NCI-H128 (cell line): ENCODE measurements around the gene LRRC38.

Experiments
- DNase-seq: peaks from one replicate; lab custom pipeline; 2025; ENCODE audit not compliant: unreplicated experiment; lab: John Stamatoyannopoulos, UW

The LRRC38 gene

DNA sequence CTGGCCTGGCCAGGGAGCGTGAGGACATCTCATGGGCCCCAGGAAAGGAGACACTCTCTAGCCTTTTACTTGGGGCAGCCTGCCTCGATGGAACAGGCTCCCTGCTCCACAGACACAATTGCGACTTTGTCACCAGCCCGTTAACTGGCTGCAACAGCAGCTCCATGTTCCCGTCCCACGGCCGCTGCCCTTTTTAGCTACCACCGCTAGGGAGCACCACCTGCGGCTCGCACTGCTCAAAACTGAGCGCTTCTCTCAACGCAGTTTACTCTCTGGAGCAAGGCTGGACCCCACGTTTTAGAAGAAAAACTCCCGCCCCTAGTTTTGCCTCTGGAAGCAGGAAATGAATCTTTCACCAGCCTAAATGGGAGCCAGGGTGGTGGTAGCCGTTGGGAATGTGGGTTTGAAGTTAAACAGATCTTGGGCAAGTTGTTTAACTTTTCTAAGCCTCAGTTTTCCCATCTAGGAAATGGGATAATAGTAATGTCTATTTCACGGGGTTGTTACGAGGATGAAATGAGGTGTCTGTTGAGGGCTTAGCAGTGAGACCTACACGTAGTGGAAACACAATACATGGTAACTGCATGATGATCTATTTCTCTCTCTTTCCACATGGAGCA, 3.5 kb upstream of the LRRC38 start:
- no peak for DNase-seq

- DNase-seq, result no peak
These were observed 2.8 kb upstream of the LRRC38 start for GRCh38 chr1:13516606-13517005.

DNA sequence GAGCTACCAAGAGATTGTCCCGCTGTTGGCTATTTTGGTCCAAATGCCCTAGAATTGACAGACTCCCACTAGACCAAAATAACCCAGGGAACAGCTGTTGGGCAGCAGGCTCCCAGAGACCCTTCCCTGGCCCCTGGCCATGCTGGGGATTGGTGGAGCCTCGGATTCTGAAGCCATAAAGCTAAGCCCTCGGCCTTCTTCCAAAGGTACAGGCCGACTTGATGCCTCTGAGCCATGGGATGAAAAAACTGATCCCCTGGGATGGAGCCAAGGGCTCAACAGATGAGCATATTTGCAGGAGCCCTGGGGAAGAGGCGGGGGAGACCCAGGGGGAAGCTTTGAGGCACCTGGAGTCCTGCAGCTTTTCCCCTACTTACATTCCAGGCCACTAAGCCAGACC, 1.0 kb upstream of the LRRC38 start:
- no peak for DNase-seq

- DNase-seq, result no peak
These were observed 524 bp downstream of the LRRC38 start for GRCh38 chr1:13513063-13513894.

DNA sequence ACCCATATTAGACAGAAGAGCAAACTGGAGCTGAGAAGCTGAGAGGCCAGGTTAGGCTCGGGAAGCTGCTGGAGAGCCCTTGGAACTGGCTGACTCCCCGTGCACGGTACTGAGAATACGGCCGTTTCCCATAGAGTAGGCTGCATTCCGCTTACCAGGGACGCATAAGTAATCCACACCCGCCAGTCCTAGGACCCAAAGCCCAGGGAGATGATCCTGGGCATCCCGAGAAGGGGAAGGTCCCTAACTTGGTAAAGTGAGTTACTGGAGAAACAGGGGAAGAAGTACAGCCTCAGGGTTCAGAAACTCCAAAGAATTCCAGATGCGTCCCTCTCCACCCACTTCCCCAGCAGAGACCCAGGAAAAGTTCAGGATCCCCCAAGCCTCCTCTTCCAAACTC, 1.3 kb downstream of the LRRC38 start:
- no peak for DNase-seq

DNA sequence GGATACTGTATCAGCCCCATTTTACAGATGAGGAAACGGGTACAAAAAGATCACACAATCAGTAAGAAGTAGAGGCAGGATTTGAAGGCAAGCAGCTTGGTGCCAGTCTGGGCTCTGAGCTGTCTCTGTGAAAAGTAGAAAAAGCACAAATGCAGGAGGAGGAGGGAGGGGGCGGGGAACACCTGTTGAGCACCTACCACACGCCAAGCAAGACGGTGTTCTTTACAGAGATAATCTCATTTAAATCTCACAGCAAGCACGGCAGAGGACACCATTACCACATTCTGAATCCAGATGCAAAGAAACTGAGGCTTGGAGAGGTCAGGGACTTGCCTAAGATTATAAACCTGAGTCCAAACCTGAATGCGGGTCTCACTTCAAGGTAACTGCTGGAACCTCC, 3.3 kb downstream of the LRRC38 start:
- DNase-seq, result no peak

DNA sequence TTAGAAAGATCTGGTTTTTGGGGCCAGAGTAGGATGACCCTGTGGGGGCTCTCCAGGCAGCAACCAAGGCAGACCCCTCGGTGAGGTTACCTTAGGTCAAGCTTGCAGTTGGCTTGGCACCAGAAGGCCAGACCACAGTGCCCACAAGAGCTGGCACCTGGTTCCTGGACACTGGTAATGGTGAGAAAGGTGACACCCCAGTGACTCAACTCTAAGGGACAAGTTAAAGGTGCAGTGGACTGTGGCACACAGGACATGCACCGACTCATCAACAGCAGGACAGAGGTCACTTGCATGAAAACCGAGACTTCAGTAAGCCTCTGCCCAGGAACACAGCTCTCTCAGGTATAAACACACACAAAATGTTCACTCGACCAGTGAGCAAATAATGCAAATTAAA, 6.7 kb downstream of the LRRC38 start:
- DNase-seq, result no peak

- DNase-seq, result no peak
These were observed 8.8 kb downstream of the LRRC38 start for GRCh38 chr1:13505020-13505419.

DNA sequence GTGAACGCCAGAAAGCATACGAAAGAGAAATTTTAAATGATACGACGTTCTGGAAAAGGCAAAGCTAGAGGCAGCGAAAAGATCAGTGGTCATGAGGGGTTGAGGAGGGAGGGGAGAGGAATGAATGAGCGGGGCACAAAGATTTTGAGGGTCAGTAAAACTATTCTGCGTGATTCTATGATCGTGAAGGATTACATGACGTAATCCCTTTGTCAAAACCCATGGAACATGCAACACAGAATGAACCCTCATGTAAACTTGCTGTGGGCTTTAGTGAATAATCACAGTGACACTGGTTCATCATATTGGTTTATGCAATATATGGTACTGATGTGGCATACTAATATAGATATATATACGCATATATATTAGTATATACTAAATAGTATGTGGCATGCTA, 13.0 kb downstream of the LRRC38 start:
- no peak for DNase-seq

- DNase-seq, result no peak
These were observed 14.4 kb downstream of the LRRC38 start for GRCh38 chr1:13499422-13499821.

DNA sequence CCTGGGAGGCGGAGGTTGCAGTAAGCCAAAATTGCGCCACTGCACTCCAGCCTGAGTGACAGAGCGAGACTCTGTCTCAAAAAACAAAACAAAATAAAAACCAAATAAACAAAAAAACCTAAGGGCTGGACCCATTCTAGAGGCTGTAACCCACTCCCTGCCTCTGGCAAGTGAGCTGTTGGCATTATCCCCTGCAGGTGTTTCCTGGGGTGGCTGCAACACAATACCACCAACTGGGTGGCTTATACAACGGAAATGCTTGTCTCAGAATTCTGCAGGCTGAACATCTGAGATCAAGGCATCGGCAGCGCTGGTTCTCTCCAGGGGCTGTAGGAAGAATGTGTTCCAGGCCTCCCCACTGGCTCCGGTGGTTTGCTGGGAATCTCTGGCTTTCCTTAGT, 15.2 kb downstream of the LRRC38 start:
- DNase-seq, result no peak

- no peak for DNase-seq
These were observed 18.6 kb downstream of the LRRC38 start for GRCh38 chr1:13495186-13495585.

GRCh38 chr1:13494712-13495111, 19.1 kb downstream of the LRRC38 start:
- no peak for DNase-seq

GRCh38 chr1:13494025-13494424, 19.8 kb downstream of the LRRC38 start:
- DNase-seq, result no peak

GRCh38 chr1:13492711-13493110, 21.1 kb downstream of the LRRC38 start:
- no peak for DNase-seq

GRCh38 chr1:13487957-13488356, 25.8 kb downstream of the LRRC38 start:
- no peak for DNase-seq

DNA sequence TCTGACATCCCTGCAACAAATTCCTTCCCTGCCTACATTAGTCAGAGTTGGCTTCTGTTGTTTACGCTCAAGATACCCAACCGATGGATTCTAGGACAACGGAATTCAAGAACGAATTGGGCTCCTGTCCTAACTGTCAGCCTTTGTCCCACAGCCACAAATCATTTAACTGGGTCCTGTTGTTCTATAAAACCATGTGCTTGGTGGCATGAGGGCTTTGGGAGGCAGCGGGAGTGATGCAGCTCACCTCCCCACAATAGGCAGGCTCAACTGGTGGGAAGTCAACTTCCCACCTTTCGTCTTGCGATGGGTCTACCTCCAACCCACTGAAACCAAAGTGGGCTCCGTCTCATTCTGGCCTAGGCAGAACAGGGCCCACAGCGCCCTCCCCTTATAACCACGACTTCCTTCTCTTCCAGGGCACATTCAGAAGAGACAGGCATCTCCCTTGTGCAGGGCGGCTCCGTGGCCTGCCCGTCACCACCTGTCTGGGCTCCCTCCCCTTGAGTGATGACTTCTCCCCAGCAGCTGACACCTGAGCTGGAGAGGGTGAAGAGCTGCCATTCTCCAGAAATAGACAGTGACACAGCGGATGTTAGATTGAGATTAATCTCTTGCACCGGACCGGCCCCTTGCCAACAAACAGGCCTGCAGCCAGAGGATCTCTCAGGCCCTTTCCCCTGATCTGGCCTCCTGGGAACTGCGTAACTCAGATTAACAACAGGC, 26.5 kb downstream of the LRRC38 start:
- DNase-seq, result no peak

DNA sequence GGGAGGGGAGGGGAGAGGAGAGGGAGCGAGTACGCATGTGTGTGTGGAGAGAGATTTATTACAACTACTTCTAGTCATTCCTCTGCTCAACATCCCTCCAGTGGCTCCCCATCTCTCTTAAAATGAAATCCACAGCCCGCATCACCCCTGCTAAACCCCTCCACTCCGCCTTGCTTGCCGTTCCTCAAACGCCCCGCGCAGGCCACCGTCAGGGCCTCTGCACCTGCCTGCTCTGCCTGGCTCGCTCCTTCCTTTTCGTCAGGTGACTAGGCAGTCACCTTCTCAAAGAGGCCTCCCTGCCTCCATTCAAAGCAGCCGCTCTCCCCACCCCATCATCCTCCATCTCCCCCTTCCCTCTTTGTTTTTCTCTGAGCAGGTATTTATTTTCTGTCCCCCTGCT, 29.9 kb downstream of the LRRC38 start:
- DNase-seq, result no peak

DNA sequence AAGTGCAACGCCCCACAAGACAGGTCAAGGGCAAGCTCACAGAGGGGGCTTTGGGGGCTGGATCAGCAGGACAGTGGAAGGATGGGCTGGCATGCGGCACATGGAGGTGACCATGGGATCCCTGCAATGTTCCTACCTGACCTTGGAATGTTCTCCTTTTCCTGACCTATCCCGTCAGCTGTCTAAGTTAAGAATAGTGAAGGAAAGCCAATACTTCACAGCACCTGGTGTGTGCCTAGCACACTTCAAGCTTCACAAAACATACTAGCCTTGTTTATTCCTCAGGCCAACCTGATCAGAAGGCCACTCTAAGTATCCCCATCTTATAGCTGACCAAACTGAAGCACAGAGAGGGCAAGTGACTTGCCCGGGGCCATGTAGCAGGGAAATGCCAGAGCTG, 31.2 kb downstream of the LRRC38 start:
- no peak for DNase-seq

DNA sequence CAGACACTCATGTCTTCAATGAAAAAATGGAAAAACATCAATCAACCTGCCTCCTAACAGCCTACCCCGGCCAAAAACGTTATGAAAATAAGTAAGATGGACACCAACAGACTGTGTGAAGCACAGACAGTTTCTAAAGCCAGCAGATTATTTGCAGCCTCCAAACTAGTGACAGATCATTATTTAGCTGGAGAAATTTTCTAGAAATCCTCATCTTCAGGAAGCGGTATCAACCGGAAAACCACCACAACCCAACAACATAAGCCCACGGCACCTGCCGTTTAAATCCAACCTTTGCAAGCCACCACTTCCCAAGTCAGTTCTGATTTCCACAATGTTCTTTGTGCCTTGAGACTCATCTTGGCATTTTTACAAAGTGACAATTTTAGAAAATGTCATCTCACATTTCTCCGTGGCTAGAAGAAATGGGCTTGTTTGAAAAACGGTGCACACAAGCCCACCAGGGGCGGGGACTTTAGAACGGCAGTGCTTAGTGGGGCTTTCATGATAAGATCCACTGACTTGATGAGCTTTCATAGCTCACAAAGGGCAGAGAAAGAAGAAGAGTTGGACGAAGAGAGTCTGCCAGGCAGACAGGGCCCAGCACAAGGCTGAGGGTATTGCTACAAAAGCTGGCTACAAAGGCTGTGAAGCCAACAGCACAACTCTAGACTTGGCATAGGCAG, 34.5 kb downstream of the LRRC38 start:
- DNase-seq, result no peak

DNA sequence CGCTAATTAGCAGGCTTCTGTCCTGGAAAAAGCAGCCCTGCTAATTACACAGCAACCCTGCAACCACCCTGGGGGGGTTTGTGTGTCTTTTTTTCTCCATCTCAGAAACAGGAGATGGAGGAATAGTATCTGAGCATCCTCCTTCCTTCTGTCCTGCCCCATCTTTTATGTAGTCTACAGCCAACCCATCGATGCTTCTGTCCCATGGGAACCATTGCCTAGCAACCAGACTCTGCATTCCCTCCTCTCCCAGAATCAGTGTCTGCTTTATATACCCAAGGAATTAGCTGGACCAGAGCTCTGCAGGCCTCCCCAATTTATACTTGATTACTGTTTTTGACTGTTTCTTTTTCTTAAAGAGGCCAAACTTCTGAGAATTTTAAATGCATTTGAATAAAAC, 35.1 kb downstream of the LRRC38 start:
- no peak for DNase-seq

DNA sequence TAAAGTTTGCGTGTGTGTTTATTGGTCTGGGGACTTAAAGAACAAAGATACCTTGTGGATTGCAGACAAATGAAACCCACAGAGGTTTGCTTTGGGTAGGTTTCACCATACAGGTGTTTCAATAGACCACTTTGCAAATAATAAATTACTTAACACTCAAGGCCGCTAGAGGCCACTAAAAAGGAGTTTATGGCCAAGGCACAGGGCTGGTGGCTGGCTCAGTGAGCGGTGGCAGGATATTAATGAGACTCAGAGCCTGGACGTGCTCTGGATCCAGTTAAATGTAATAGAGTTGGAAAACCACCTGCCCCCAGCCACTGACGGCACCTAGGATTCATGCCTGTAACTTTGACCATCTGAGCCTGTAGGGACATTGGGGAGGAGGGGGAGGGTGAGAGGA, 44.5 kb downstream of the LRRC38 start:
- DNase-seq, result no peak
